PFSK-1 (cell line): Measurements from ENCODE around the gene IGHMBP2.

Experiments
- FOXP2 ChIP-seq: optimal IDR thresholded peaks from 2 replicates; pipeline ENCODE3; 2011; ENCODE audit warnings: borderline replicate concordance, control low read depth, inconsistent platforms; ENCODE audit not compliant: insufficient read depth; ENCODE audit errors: extremely low read length, extremely low read depth
- POLR2AphosphoS5 ChIP-seq: IDR thresholded peaks from 2 replicates; pipeline ENCODE4 v1.6.1; 2012; ENCODE audit warnings: low read depth, mild to moderate bottlenecking, control low read depth, low read length, moderate library complexity
- REST ChIP-seq, 2 experiments: IDR thresholded peaks; 2 replicates each; pipeline versions ENCODE4 v1.6.1 to v1.8.0; 2011 to 2012; ENCODE audit warnings: low read depth in 2 of 2, low read length in 2 of 2, control low read depth in 1 of 2, inconsistent platforms in 1 of 2, mild to moderate bottlenecking in 1 of 2, moderate library complexity in 1 of 2; ENCODE audit not compliant: insufficient read depth in 1 of 2
- SIN3A ChIP-seq: IDR thresholded peaks from 2 replicates; pipeline ENCODE4 v1.6.1; 2012; ENCODE audit warnings: mild to moderate bottlenecking, low read length, moderate library complexity, borderline replicate concordance; ENCODE audit not compliant: insufficient read depth
- TAF1 ChIP-seq: IDR thresholded peaks from 2 replicates; pipeline ENCODE4 v1.6.1; 2012; ENCODE audit warnings: low read length, control low read depth, borderline replicate concordance; ENCODE audit not compliant: insufficient read depth

The IGHMBP2 gene

GRCh38 chr11:68908273-68908672, 4.6 kb downstream of the IGHMBP2 start:
- no peak for TF ChIP-seq REST (IDR thresholded peaks at IDR 0.05; ENCODE audit: insufficient read depth in 1 of 2, low read depth in 2 of 2, low read length in 2 of 2)
- TF ChIP-seq SIN3A: no peak
- TF ChIP-seq POLR2AphosphoS5: no peak
- no peak for TF ChIP-seq TAF1
- TF ChIP-seq FOXP2: no peak

DNA sequence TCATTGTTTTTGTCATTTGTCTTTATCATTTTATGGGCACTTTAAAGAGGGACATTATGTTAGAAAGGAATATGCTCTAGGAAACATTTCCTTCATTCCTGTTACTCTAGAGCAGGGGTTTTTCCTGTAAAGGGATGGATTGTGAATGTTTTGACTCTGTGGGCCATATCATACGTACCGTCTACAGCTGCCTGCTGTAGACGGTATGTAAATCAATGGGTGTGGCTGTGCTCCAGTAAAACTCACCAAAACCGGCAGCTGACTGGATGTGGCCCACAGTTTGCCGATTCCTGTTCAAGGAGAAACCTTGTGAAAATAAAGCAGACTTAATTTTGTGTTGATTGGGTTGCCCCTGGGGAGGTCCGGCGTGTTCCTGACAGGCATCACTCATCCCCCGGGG, 7.3 kb downstream of the IGHMBP2 start:
- TF ChIP-seq TAF1: no peak
- no peak for TF ChIP-seq POLR2AphosphoS5
- TF ChIP-seq SIN3A: no peak
- TF ChIP-seq REST (IDR thresholded peaks at IDR 0.05; ENCODE audit: insufficient read depth in 1 of 2, low read depth in 2 of 2, low read length in 2 of 2): no peak
- no peak for TF ChIP-seq FOXP2

DNA sequence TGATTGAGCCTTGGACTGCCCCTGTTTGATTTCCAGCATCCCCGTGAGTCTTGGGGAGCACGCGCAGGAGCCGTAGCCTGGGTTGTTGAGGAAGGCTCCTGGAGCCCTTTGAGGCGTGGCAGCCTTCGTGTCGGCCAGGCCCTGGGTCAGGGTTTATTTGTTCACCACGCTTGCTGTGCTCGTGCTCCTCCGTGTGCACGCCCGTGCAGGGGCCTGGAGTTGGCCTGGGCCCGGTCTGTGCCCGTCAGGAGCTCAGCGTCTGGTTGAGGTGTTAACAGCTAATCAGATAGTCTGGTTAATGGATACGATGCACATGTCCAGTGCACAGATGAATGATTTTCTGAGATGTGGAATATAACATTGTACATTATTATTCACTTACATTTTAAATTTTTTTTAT, 8.0 kb downstream of the IGHMBP2 start:
- TF ChIP-seq SIN3A (no peak), FOXP2 (no peak), REST (IDR thresholded peaks at IDR 0.05; ENCODE audit: insufficient read depth in 1 of 2, low read depth in 2 of 2, low read length in 2 of 2) (no peak), TAF1 (no peak), POLR2AphosphoS5 (no peak)

DNA sequence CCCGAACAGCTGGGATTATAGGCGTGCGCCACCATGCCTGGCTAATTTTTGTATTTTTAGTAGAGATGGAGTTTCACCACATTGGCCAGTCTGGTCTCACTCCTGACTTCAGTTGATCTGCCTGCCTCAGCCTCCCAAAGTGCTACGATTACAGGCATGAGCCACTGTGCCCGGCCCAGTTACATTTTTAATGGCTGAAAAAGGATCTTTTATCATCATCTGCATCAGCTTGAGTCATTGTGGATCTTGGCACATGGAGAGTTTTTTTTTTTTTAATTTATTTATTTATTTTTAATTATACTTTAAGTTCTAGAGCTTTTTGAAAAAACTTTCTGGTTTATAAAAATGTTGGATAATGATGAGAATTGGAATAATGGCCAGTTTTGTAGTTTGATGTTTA, 8.6 kb downstream of the IGHMBP2 start:
- TF ChIP-seq SIN3A (no peak), FOXP2 (no peak), REST (IDR thresholded peaks at IDR 0.05; ENCODE audit: insufficient read depth in 1 of 2, low read depth in 2 of 2, low read length in 2 of 2) (no peak), TAF1 (no peak), POLR2AphosphoS5 (no peak)

DNA sequence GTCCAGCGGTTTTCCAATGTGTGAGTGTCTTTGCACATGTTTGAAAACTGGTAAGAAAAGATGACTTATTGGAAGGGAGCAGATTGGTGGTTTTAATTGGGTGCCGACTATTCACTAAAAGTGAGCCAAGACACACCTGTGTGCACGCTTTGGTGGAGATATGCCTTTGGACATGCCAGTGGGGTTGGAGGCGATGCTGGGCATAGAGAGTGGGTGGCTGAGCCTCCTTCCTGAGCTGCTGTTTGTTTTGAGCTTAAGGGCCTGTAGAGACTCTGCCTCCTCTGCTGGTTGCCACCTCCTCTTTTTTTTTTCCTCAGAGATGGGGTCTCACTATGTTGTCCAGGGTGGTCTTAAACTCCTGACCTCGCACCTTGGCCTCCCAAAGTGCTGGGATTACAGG, 9.5 kb downstream of the IGHMBP2 start:
- TF ChIP-seq FOXP2: no peak
- no peak for TF ChIP-seq SIN3A
- no peak for TF ChIP-seq REST (IDR thresholded peaks at IDR 0.05; ENCODE audit: insufficient read depth in 1 of 2, low read depth in 2 of 2, low read length in 2 of 2)
- no peak for TF ChIP-seq TAF1
- no peak for TF ChIP-seq POLR2AphosphoS5
